G401 (cell line): Measurements from ENCODE around the gene ETFB. TPM values are rescaled to one million over a fixed set of nuclear protein-coding genes. Genes with fewer than 3 reads are reported as not detected.
"Not testable (repeated sequence)": the region's sequence is repeated elsewhere in the genome, so short reads cannot be mapped to it uniquely, and the experiment has no call there.

Experiments used
- DNase-seq: peaks from one replicate; pipeline ENCODE4 v3.0.0-alpha.2; 2015; ENCODE audit warnings: low spot score
- in situ Hi-C: cut with HindIII; loops from 2 replicates; pipeline ENCODE4 v1.10.0; 2016; ENCODE audit warnings: low sequenced_read_pairs, mixed read lengths
- total RNA-seq: library from RNA; depleted of rRNA; stranded (reverse); fragments of >200 nt; shearing (Covaris generic); gene quantifications from 2 replicates; pipeline ENCODE4 v1.2.3, GENCODE V29; 2014; rRNA removed

The ETFB gene
- total RNA-seq: 122 and 148 TPM in 2 replicates

DNA sequence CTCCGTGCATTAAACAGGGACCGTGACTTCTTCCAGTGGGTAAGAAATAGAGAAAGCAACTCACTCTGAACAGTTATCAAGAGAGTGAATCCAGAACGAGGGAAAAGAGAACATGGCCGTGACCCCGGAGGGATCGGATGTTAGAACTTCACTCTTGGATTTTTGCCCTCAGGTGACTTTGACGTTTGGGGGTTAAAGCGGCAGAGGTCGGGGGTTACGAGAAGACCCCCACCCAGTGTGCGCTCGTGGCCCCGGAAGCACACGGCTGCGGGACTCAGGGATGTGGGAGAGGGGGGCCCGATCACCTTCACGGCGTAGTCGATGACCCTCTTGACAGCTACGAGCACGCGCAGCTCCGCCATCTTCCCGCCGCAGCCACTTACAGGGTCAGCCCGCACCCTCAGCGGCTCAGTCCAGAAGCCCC lies at the start of gene ETFB:
ETFB (minus strand) TSS at position 424 of the 424 bp plus-strand sequence; CDS start at position 362, 62 bp downstream.
- in situ Hi-C loops: no loop called here
- DNase-seq: no peak

DNA sequence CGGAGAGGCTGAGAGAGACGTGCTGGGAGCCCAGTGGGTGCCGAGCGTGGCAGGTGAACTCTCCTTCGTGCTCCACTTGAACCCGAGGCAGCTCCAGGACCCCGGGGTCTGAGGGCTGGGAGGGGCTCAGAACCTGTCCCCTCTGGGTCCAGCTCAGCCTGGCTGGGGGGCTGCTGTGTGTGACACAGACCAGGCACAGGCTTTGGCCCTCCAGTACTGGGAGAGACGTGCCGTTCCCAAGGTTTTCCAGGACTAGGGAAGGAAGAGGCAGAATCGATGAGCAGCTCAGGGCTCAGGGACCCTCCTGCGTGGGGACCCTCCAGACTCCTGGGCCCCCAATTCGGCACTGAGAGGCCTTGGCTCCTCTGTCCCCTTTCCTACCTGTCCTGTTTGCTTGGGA lies 49.0 kb upstream of the ETFB start:
- no peak for DNase-seq
- in situ Hi-C loops: no loop called here

DNA sequence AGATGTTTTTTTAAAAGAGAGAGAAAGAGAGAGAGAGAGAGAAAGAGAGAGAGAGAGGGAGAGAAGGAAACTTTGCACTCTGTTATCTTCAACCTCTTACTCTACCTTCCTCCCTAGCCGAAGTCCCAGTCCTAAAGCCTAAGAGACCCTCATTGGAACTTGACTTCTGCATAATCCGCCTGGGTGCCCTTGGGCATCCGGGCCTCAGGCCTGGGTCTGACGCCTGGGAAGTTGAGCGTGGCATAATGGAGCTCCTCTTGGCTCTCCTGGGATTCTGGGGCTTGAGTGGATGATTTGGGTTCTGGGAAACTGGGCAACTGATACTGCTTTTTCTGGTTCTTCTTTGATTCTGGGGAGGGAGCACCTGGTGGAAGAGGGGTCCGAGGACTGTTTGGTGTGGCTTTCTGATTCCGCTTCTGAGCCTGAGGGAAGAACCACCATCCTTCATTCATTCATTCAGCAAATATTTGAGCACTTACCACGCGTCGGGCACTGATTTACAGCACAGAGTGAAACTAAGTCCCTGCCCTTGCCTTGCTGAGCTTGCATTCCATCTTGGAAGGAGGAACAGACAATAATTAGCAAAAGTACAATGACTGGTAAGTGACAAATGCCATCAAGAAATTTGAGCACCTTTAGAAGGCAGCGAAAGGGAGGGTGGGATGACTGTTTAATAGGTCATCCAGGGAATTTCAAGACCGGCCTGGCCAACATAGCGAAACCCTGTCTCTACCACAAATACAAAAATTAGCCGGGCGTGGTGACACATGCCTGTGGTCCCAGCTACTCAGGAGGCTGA lies 45.0 kb upstream of the ETFB start:
- in situ Hi-C loops: no loop called here
- DNase-seq: no peak

DNA sequence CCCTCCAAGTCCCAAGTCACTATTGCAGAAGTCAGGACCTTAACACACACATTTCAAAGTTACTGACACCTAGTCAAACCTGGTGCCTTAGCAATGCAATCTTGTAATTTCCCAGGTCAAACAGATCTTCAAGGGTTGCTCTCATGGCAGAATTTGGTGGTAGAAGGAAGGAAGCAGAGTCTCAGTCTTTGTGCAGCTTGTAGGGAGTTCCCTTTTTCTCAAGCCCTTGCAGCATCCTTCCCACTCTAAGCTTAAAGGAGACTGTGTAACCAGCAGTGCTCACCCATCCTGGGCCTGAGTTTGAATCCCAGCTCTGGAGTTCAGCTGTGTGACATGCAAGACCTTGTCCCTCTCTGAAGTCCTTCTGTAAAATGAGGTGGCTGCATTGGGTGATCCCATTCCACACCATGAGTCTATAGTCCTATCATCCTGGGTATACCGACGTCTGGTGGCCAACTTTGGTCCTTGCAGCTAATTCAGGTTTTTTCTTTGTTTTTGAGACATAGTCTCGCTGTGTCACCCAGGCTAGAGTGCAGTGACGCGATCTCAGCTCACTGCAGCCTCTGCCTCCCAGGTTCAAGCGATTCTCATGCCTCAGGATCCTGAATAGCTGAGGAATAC lies 41.4 kb upstream of the ETFB start:
- in situ Hi-C loops: no loop called here
- peak; percentile 41 for DNase-seq

DNA sequence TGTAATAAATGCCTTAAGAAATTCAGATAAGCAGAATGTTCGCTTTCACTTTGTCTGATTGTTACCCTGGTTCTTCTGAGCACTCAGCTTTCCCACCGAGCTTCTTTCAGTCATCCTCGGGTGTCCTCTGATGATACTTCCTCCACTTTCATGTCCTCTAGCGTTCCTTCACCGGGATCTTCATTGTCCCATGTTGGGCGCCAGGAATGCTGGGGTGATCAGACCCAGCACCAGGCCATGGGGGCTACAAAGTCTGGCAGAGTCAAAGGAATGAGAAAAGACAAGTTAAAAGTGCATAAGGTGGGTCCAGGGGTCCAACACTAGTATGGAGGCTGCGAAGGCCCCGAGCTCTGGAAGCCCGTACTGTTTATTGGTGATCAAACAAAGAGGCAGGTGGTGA lies 35.9 kb upstream of the ETFB start:
- in situ Hi-C loops: no loop called here
- no peak for DNase-seq

DNA sequence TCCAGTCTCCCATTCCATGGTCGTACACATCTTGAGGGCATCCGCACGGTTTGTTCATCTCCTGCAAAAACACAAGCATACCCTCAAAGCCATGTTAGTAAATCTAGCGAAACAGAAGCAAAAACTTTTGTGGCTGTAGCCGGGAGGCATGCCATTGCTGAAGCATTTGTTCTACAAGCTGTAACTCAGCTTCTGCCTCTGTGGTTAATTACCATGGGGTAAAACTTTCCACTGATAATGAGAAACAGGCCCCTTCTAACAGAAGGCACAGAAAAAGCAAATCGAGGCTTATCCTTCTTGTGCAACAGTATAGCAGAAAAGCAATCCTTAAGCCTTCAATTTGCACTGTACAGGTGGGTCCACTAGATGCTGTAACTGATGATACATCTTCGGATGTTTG lies 33.7 kb upstream of the ETFB start:
- in situ Hi-C loops, DNase-seq: not testable (repeated sequence)

DNA sequence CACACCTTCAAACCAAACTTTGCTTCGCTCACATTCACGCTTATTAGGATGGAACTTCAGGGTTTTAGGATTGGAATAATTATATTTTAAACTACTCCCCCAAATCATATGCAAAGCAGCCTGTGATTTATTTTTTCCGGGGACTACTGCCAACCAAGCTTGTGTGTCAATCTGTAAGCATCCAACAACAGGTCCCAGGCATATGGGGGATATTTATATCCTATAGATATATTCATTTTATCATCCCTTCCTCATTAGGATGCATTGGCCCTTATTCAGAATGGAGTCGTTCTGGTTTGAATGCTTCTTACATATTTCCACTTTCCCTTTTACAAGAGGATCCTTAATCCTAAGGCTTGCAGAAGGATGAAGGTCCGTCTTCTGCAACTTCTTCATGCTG lies 33.0 kb upstream of the ETFB start:
- in situ Hi-C loops: no loop called here
- DNase-seq: no peak

DNA sequence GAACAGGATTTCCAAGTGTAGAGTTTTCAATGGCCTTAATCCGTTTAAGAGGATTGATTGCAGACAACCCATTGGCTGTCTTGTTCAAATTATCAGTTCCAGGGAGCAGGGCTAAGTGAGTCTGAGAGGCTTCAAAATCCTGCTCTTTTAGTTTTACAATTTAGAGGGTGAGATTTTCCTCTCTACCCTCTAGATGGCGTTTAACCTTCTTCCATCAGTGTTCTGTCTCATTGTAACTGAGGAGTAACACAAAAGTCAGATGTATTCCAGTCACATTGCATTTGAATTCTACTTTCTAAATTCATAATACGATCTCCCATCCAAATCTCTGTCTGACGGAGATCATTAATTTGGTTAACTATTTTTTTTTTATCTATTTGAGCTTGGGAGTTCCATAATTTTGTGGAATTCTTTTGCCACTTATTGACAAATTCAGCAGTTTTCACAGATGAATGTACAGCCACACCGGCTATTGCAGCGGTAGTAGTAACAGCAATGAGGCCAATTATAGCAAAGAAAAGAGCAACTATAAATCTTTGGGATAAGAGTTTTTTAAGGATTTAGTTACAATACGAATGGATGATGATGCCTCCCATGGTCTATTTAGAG lies 32.0 kb upstream of the ETFB start:
- in situ Hi-C loops: no loop called here
- peak; percentile 54 for DNase-seq

DNA sequence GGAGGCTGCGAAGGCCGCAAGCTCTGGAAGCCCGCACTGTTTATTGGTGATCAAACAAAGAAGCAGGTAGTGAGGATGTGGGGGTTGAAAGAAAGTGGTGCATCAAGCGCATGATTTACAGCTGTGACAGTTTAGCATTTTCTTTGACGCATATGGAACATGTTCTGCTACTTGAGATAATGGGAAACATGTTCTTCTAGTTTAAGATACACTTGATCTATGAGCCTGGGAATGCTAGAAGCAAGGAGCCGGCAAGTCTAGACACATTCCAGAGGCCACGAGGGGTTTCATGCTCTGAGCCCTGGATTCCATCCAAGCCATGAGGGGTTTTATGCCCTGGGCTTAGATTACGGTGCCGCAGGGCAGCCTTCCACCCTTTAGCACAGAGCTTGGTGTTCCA lies 31.3 kb upstream of the ETFB start:
- in situ Hi-C loops, DNase-seq: not testable (repeated sequence)

DNA sequence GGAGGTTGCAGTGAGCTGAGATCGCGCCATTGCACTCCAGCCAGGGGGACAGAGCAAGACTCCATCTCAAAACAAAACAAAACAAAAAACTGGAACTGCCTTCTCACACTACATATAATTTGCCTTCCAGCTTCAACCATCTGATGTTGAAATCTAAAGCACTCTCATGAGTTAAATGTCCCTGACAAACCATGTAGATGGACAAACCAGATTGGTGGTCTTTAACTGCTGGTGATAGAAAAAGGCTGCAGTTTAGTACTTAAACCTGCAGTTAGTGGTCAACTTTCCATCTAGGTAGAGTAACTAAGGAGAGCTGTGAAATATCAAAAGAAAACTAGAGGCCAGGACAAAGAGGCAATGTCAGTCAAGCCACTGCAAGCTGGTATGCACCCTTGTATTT lies 30.0 kb upstream of the ETFB start:
- no peak for DNase-seq
- in situ Hi-C loops: no loop called here

DNA sequence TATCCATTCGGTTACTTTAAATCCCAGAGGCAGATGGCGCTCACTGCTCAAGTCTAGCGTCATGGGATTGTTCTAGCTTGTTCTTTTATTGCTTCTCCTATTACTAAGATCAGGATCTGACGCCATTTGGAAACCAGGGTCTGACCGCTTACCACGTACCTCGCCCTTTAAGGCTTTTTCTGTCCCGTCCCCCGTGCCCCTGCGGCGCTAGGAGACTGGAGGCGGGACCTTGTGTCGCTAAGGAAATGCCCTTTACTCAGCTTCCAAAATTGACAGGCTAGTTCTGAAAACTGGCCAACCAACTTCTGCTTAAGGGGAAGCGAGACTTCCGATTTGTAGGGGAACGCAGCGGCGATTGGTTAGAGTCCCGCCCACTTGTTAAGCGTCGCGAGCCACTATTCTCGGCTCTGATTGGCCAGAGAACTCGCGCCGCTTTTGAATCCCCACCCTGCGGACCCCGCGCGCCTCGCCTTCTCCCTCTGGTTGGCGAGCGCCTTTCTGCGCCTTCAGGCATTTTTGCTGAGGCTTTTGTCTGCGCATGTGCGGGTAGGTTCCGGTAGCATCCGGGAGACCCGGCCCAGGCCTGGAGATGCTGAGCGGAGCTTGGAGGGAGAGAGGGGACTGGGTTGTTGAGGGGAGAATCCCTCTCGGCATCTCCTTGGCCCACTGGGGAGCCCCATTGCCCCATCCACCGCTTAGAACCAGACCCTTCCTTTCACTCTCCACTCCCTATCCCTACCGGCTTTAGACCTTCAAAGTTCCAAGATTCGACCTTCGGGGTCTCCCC lies 28.1 kb upstream of the ETFB start:
- peak; percentile 99 for DNase-seq
- in situ Hi-C loops: no loop called here

DNA sequence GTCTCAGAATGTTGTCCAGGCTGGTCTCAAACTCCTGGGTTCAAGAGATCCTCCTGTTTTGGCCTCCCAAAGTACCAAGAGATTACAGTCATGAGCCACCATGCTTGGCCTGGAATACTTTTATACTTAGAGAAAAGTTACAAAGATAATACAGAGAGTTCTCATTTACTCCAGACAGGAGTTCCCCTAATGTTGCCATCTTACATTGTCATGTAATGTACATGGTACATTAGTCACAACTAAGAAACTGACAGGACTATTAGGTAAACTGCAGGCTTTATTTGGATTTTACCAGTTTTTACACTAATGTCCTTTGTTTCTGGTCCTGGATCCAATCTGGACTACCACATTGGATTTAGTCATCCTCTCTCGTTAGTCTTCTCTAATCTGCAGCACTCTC lies 26.5 kb upstream of the ETFB start:
- no peak for DNase-seq
- in situ Hi-C loops: no loop called here

DNA sequence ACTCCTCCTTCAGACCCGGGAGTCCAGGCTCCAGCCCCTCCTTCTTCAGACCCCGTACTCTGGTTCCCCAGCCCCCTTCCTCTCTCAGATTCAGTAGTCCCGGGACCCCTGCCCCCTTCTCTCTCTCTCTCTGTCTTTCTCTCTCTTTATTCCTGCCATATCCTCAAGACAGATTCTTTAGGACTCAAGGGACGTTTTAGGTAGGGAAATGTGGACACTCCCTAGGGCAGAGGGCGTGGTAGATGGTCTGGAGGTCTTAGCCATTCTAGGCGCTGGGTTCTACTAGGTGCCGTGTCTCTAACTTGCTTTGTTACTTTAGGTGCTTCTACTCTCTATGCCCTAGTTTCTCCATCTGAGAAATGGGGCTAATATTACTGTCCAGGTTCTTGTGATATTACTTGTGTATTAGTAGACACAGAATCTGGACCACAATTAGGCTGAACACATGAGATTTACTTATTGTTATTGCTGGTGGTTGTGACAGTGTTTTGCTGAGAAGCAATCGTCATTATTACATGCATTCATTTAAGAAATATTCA lies 25.0 kb upstream of the ETFB start:
- DNase-seq: no peak
- in situ Hi-C loops: no loop called here

DNA sequence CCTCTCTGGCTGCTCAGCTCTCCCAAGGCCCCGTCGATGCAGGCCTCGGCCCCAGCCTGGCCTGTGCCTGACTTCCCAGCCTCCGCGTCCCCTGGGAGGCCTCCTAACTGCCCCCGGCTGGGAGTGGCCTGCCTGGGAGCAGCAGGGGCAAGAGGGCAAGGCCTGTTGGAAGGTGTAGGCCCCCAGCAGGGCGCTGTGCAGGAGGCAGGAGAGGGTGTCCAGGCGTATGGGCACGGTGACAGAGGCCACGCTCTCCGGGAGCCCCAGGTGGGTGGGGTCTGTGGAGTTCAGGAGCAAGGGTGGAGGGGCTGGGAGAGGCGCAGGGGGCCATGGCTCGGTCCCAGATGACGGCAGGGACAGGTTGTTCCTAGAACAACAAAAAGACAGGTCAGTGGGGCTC lies 23.0 kb upstream of the ETFB start:
- in situ Hi-C loops: no loop called here
- DNase-seq: no peak

DNA sequence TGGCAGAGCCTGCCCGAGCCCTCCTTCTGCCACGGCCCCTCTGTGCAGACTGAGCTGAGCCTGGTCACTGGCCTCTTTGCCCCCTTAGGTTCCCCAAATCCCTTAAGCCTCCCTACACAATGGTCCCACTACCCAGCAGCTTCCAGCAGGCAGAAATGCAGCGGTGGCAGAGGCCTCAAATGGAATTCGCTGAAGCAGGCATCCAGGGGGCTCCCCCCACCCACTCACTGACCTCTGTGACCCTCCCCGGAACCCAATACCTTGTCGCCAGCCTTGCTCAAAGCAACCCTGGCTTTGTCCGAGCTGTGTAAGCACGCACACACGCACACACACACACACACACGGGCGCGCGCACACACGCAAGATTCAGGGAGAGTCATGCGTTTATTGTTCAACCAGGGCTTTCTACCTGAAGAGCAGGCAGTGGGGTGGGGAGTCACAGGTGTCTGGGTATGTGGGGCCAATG lies 21.8 kb upstream of the ETFB start, which contains the start of gene LIM2:
LIM2 (minus strand) TSS at position 51 of the 466 bp plus-strand sequence. CDS start 531 bp downstream, outside the sequence.
- no peak for DNase-seq
- in situ Hi-C loops: no loop called here

DNA sequence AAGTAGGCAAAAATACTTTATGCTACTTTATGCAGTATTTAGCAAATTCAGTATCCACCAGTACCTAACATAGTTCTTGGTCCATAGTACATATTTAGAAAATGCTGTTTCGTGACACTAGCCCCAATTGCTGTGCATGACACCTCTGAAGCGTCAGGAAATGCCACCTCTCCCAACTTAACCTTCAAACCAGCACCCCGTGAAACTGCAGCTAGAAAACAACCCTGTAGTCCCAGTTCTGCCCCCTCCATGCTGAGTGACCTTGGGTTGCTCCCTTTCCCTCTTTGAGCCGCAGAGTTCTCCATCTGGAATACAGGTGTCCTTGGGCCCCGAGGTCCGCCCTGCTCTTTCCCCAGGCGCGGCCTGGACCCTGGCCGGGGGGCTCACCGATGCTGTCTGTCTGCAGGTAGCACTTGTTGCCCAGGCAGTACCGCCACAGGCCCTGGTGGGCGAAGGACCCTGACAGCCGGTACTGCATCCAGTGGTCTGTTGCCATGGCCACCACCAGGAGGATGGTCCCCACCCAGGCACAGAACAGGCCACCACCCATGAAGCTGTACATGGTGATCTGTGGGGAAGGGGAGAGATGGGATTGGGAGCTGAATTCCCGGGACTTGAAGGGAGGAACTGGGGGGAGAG lies 20.8 kb upstream of the ETFB start:
- no peak for DNase-seq
- in situ Hi-C loops: no loop called here

DNA sequence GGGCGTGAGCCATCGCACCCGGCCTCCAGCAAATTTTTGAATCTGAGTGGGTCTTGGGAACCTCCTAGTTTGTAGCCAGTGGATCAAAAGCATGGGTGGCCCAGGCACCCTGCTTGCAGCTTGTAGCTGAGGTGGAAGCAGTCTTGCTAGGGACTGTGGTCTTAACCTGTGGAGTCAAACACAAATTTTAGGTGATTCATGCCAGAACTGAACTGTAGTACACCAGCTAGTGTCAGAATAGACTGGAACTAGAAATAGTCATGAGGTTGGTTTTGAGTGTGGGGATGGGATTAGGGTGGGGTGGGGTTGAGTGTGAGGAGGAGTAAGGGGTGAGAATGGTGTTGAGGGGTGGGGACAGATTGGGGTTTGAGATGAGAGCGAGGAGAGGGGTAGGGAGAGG lies 15.8 kb upstream of the ETFB start:
- in situ Hi-C loops: no loop called here
- DNase-seq: no peak

DNA sequence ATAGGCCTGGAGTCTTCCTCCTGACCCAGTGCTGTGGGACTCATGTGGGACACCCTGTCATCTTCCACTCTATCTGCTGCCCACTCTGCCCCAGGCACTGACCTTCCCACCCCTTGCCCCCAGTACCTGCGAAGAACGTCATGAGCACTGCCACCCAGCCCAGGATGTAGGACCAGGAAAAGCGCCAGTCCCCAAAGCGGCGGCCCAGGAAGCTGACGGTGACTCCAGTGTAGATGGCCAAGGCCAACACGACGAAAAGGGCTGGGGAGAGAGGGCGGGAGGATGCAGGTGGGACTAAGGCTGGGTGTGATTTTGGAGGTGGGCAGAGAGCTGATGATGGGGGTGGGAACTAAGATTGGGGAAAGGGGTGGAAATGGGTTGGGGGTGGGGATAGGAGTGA lies 14.2 kb upstream of the ETFB start:
- in situ Hi-C loops: no loop called here
- no peak for DNase-seq

DNA sequence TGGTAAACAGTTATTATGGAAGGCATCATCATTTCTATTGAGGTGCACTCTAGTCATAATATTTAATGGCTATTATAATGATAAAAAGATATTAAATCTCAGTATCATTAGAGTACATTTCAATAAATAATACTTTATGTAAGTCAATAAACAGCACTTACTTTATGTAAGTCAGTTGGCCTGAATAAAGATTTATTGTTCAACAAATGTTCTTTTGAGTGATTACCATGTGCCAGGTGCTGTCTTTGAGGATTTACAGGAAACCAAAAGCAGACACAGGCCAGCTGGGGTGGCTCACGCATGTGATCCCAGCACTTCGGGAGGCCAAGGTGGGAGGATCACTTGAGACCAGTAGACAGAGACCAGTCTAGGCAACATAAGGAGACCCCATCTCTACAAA lies 11.2 kb upstream of the ETFB start:
- in situ Hi-C loops: no loop called here
- no peak for DNase-seq
